Measurements from ENCODE around the gene MMRN2. TPM values are rescaled to one million over a fixed set of nuclear protein-coding genes. Genes with fewer than 3 reads are reported as not detected.

MMRN2 gene
- total and polyA plus RNA-seq, 2 of the 8 experiments (the other 6 are each of a cell fraction or from before 2014, with no cell fraction given) = 1.2 TPM

DNA sequence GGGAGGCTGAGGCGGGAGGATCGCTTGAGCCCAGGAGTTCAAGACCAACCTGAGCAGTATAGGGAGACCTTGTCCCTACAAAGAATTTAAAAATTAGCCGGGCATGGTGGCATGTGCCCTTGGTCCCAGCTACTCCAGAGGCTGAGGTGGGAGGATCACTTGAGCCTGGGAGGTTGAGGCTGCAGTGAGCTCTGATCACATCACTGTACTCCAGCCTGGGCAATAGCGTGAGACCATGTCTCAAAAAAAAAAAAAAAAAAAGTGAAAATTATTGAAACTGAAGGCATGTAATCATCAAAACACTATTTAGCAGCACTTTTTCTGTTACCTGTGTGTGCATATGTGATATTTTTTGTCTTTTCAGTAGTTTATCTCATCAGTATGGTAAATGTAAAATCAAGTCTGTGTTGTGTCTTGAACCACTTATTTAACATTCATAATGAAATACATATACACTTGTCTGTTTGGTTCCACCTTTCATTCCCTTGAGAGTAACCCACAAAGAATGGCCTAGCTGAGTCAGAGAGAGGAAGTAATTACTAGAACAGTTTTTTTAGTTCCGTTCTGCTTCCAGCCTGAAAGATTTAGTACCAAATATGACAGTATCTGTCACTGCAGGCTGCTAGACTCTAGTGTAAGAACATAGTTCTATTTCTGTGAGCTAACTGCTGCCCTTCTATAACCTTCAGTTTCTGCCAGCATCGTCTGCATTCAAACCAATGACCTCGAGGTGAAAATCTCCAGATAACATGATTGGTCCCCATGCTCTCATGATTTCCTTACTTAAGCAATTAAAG, 68.6 kb downstream of the MMRN2 start:
- FAIRE-seq = no peak
- ChIA-PET CTCF (ENCODE audit: partially characterized antibody) (interaction anchor here (0.7 to 1.7 kb wide), 8 partner anchors 9 to 1125 kb away, joined by 3 to 6 read pairs (median 3); no protein-coding TSS in a partner anchor), POLR2A (ENCODE audit: partially characterized antibody) (interaction anchor here (0.5 to 2.0 kb wide), 2 partner anchors 10 to 23 kb away, joined by 3 to 4 read pairs; no protein-coding TSS in a partner anchor)
- no peak overlapping the region for H3K18ac ChIP-seq (ENCODE audit: extremely low read depth, low read length)
- no peak overlapping the region for H4K91ac ChIP-seq (replicated peaks; ENCODE audit: insufficient read length, low read length)
- H3K23me2 ChIP-seq (ENCODE audit: low read depth, low read length) = no peaks in the 10 kb centered on the region
- no peaks in the 10 kb centered on the region for H3K27me3 ChIP-seq (replicated peaks in 1 of 4; ENCODE audit: control insufficient read depth in 3 of 4, extremely low read depth in 1 of 4, insufficient read depth in 3 of 4, low read length in 3 of 4)
- no peak for TF ChIP-seq BRCA1 (IDR thresholded peaks at IDR 0.05; ENCODE audit: low read depth, low read length)
- TF ChIP-seq KDM1A (IDR thresholded peaks at IDR 0.05; ENCODE audit: borderline replicate concordance, low read length) = no peak
- no peak for TF ChIP-seq KDM5A (IDR thresholded peaks at IDR 0.05; ENCODE audit: low read length)
- no peak overlapping the region for H2BK5ac ChIP-seq (ENCODE audit: low read depth, low read length)
- no peak overlapping the region for H3K23ac ChIP-seq (ENCODE audit: insufficient read length)
- H2BK12ac ChIP-seq (ENCODE audit: low read depth, low read length) = no peak overlapping the region
- H3K4me3 ChIP-seq (ENCODE audit: extremely low read depth in 1 of 4, insufficient read depth in 2 of 4, low read depth in 3 of 4, low read length in 4 of 4) = no peak overlapping the region
- H2AK5ac ChIP-seq (ENCODE audit: low read depth, low read length) = no peak overlapping the region
- H4K5ac ChIP-seq (ENCODE audit: insufficient read length, low read depth, low read length) = no peak overlapping the region
- no peaks in the 10 kb centered on the region; a peak in 1 of 7 replicates for H3K4me1 ChIP-seq (replicated peaks in 1 of 4; ENCODE audit: control insufficient read depth in 3 of 4, insufficient read depth in 4 of 4, low read length in 3 of 4)
- H3K36me3 ChIP-seq (ENCODE audit: control insufficient read depth in 2 of 4, insufficient read depth in 4 of 4, low read length in 3 of 4) = peaks cover 0 to 34% (median 9%) of the 10 kb centered on the region in 4 experiments; a peak in 4 of 8 replicates
- no peaks in the 10 kb centered on the region for H3K9me3 ChIP-seq (ENCODE audit: insufficient read depth in 2 of 2, low read depth in 1 of 2, low read length in 1 of 2)
- no peak overlapping the region for H2BK20ac ChIP-seq (ENCODE audit: low read length)
- H2AFZ ChIP-seq (ENCODE audit: low read length) = no peak overlapping the region
- peaks cover 0 to 47% of the 10 kb centered on the region in 2 experiments; a peak in 3 of 4 replicates for H3K79me2 ChIP-seq (ENCODE audit: control insufficient read depth in 1 of 2, insufficient read depth in 2 of 2, low read length in 2 of 2)
- no peak overlapping the region for H3K27ac ChIP-seq (ENCODE audit: low read depth, low read length)
- H3K79me1 ChIP-seq (ENCODE audit: low read depth, low read length) = no peaks in the 10 kb centered on the region
- H2BK120ac ChIP-seq (replicated peaks; ENCODE audit: low read depth, low read length) = no peak overlapping the region
- H3K4me2 ChIP-seq (ENCODE audit: insufficient read depth in 1 of 2, low read depth in 2 of 2, low read length in 2 of 2) = no peak overlapping the region
- peaks cover 1% of the 10 kb centered on the region in 2 experiments for H4K20me1 ChIP-seq (replicated peaks in 1 of 2; ENCODE audit: control insufficient read depth in 1 of 2, insufficient read depth in 2 of 2, low read length in 2 of 2)
- H3K14ac ChIP-seq (ENCODE audit: insufficient read length) = no peak overlapping the region
- no peak overlapping the region for H4K8ac ChIP-seq (ENCODE audit: extremely low read depth, insufficient read depth, low read length)
- DNase-seq (ENCODE audit: low read depth in 1 of 2, low spot score in 2 of 2) = no peak
- no peak overlapping the region for H2BK15ac ChIP-seq (ENCODE audit: low read length)
- H3K9ac ChIP-seq (replicated peaks in 1 of 4; ENCODE audit: extremely low read depth in 1 of 4, low read depth in 3 of 4, low read length in 3 of 4) = no peak overlapping the region
- no peak overlapping the region for H3K56ac ChIP-seq (replicated peaks; ENCODE audit: insufficient read length, low read depth, low read length)
- no peak overlapping the region for H3K4ac ChIP-seq (replicated peaks; ENCODE audit: insufficient read length, low read depth, low read length)
- 89% methylated on average over 7 of the region's 7 CpGs; no CpG with 5 or more reads in 1 of the 2 experiments for WGBS, 2 experiments (ENCODE audit: extremely low coverage in 1 of 2, insufficient coverage in 1 of 2, insufficient read length in 1 of 2, insufficient replicate concordance in 2 of 2, low coverage in 1 of 2, low lambda C conversion rate in 2 of 2, missing lambda C conversion rate in 1 of 2)
